Uterus (tissue), 2 donors: ENCODE measurements around the gene ADSS1.

Experiments used
- POLR2A ChIP-seq, 2 donors: fragments of 450-650 bp; IDR thresholded peaks; one replicate each; pipeline ENCODE4 v1.6.1; 2016; ENCODE audit warnings: antibody characterized with exemption in 2 of 2, mild to moderate bottlenecking in 1 of 2, moderate library complexity in 1 of 2
- TF ChIP-seq, protein P1 (sequence below), 4 experiments: fragments of 200-600 bp in 2 of 4; fragments of 450-650 bp in 2 of 4; sonication (generic) in 2 of 4; IDR thresholded peaks; one replicate each; pipeline ENCODE4 v1.5.1; 2016 to 2019; ENCODE audit warnings: antibody characterized with exemption in 4 of 4, mild to moderate bottlenecking in 2 of 4, moderate library complexity in 1 of 4

DNA sequence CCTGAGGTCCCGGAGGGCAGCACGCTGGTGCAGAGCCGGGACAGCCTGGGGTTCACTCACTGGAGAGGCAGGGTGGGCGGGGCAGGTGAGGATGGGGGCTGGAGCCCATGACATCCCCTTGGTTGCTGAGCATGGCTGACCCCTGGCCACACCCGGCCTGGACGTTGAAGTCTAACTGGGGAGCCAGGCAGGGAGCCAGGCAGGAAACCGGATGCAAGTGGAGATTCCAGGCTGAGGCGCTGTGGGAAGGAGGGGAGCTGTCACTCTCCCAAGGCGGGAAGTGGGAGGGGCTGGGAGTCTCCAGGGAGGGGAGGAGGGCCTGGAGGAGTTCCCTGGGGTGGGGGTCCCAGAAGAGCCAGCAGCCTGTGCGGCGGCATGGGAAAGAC lies 42.3 kb upstream of the ADSS1 start:
- TF ChIP-seq, protein P1, sequence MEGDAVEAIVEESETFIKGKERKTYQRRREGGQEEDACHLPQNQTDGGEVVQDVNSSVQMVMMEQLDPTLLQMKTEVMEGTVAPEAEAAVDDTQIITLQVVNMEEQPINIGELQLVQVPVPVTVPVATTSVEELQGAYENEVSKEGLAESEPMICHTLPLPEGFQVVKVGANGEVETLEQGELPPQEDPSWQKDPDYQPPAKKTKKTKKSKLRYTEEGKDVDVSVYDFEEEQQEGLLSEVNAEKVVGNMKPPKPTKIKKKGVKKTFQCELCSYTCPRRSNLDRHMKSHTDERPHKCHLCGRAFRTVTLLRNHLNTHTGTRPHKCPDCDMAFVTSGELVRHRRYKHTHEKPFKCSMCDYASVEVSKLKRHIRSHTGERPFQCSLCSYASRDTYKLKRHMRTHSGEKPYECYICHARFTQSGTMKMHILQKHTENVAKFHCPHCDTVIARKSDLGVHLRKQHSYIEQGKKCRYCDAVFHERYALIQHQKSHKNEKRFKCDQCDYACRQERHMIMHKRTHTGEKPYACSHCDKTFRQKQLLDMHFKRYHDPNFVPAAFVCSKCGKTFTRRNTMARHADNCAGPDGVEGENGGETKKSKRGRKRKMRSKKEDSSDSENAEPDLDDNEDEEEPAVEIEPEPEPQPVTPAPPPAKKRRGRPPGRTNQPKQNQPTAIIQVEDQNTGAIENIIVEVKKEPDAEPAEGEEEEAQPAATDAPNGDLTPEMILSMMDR (IDR thresholded peaks at IDR 0.05), result no peak
- no peak for TF ChIP-seq POLR2A (IDR thresholded peaks at IDR 0.05)
